ENCODE data around the gene TMEM154.

TMEM154 gene

DNA sequence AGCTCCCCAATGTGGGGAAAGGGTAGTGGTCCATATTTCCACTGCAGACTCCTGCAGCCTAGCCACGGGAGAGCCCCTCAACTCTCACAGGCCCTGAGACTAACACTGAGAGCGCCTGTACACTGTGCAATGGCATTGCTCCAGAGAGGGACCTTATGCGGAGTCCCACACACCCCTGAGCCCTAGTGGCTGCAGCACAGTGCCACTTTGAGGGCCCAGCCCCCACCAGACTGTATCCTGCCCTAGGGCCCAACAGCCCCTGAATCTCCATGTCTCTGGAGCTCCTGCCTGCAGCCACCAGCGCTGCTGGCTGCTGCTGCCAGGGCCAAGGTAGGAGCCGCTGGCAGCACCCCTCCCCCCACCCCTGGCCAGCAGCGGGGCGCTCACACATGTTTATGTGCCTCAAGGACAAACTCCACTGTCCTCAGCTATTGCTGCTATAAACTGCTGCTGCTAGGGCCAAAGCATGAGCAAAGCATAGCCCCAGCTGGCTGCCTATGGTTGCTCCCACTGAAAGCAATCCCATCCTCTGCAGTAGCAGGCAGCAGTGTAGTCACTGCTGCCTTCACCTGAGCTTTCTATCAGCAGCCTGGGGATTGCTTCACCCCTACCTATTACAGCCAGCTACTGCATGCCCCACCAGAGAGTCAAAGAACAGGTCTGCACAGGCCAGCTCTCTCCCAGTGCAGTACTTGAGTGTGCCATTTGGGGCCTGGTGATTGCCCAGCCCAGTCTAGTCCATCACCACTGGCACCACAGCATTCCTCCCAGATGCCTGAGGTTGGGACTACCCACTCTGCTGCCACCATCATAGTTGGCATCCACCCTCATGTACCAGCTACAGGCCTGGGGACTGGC lies 24.3 kb downstream of the TMEM154 start:
- no peak overlapping the region for H3K9ac ChIP-seq (ENCODE audit: low read depth in 1 of 2, low read length in 2 of 2)
- peak overlapping the region; percentile 33 to 41 for H3K27ac ChIP-seq (ENCODE audit: low read depth in 2 of 2, low read length in 2 of 2)
- H3K36me3 ChIP-seq (ENCODE audit: control insufficient read depth in 2 of 2, insufficient read depth in 2 of 2, low read length in 2 of 2): no peaks in the 10 kb centered on the region
- peaks cover 3 to 5% of the 10 kb centered on the region in 2 donors for H3K9me3 ChIP-seq (ENCODE audit: control insufficient read depth in 2 of 2, low read length in 2 of 2)
- no peak overlapping the region for H3K4me3 ChIP-seq (ENCODE audit: low read length in 2 of 2)
- H3K27me3 ChIP-seq (ENCODE audit: control insufficient read depth in 2 of 2, insufficient read depth in 2 of 2, low read length in 2 of 2): no peaks in the 10 kb centered on the region
- peaks cover 15 to 16% of the 10 kb centered on the region in 2 donors for H3K4me1 ChIP-seq (ENCODE audit: control insufficient read depth in 2 of 2, insufficient read depth in 2 of 2, low read length in 2 of 2)

DNA sequence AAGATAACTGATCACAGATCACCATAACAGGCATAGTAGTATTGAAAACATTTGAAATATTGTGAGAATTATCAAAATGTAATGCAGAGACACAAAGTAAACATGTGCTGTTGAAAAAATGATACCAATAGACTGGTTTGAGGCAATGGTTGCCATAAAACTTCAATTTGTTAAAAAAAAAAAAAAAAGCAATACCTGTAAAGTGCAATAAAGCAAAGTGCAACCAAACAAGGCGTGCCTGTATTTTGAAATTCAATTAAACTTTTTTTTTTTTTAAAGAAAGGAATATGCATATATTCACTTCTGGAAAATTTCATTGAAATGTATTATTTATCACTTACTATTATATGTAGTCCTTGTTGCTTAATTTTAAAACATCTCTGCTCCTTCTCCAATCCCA lies 27.7 kb downstream of the TMEM154 start:
- no peaks in the 10 kb centered on the region for H3K27me3 ChIP-seq (ENCODE audit: control insufficient read depth in 2 of 2, insufficient read depth in 2 of 2, low read length in 2 of 2)
- no peaks in the 10 kb centered on the region for H3K9me3 ChIP-seq (ENCODE audit: control insufficient read depth in 2 of 2, low read length in 2 of 2)
- H3K9ac ChIP-seq (ENCODE audit: low read depth in 1 of 2, low read length in 2 of 2): no peak overlapping the region
- H3K4me1 ChIP-seq (ENCODE audit: control insufficient read depth in 2 of 2, insufficient read depth in 2 of 2, low read length in 2 of 2): peaks cover 13 to 14% of the 10 kb centered on the region in 2 donors
- no peaks in the 10 kb centered on the region for H3K36me3 ChIP-seq (ENCODE audit: control insufficient read depth in 2 of 2, insufficient read depth in 2 of 2, low read length in 2 of 2)
- H3K27ac ChIP-seq (ENCODE audit: low read depth in 2 of 2, low read length in 2 of 2): no peak overlapping the region
- H3K4me3 ChIP-seq (ENCODE audit: low read length in 2 of 2): no peak overlapping the region

DNA sequence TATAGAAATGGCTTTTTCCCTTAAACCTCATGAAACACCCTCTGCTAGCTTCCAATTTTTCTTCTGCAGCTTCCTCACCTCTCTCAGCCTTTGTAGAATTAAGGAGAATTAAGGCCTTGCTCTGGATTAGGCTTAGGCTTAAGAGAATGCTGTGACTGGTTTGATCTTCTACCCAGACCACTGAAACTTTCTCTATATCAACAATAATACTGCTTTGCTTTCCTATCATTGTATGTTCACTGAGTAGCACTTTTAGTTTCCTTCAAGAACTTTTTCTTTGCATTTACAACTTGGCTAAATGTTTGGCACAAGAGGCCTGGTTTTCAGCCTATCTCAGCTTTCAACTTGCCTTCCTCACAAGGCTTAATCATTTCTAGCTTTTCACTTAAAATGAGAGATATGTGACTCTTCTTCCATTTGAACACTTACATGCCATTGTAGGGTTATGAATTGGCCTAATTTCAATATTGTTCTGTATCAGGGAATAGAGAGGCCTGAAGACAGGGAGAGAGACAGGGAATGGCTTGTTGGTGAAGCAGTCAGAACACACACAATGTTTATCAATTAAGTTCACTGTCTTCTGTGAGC lies 28.2 kb downstream of the TMEM154 start:
- Histone ChIP-seq H3K27ac (ENCODE audit: low read depth in 2 of 2, low read length in 2 of 2) (peak overlapping the region in 1 of 2 donors; percentile 10), H3K36me3 (ENCODE audit: control insufficient read depth in 2 of 2, insufficient read depth in 2 of 2, low read length in 2 of 2) (no peaks in the 10 kb centered on the region), H3K27me3 (ENCODE audit: control insufficient read depth in 2 of 2, insufficient read depth in 2 of 2, low read length in 2 of 2) (no peaks in the 10 kb centered on the region), H3K4me1 (ENCODE audit: control insufficient read depth in 2 of 2, insufficient read depth in 2 of 2, low read length in 2 of 2) (peaks cover 13 to 14% of the 10 kb centered on the region in 2 donors), H3K4me3 (ENCODE audit: low read length in 2 of 2) (no peak overlapping the region), H3K9me3 (ENCODE audit: control insufficient read depth in 2 of 2, low read length in 2 of 2) (no peaks in the 10 kb centered on the region), H3K9ac (ENCODE audit: low read depth in 1 of 2, low read length in 2 of 2) (no peak overlapping the region)

DNA sequence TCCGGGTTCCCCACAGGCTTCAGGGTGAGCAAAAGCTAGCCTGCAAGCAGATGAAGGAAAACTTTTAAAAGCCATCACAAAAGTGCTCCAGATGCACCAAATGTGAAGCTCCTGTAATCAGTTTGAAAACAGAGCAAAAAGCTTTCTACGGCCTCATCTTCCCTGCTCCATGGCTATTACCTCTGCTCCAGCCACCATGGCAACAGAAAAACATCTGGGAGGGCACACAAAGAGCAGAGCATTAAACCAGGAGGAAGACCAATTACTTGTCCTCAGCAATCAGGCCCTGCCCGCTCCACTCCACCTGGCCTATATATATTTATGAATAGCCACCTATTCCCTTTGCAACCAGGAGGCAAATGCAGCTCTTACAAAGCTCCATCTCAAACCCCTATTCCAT lies 33.6 kb downstream of the TMEM154 start:
- H3K27ac ChIP-seq (ENCODE audit: low read depth in 2 of 2, low read length in 2 of 2): no peak overlapping the region
- H3K36me3 ChIP-seq (ENCODE audit: control insufficient read depth in 2 of 2, insufficient read depth in 2 of 2, low read length in 2 of 2): no peaks in the 10 kb centered on the region
- no peak overlapping the region for H3K9ac ChIP-seq (ENCODE audit: low read depth in 1 of 2, low read length in 2 of 2)
- H3K4me1 ChIP-seq (ENCODE audit: control insufficient read depth in 2 of 2, insufficient read depth in 2 of 2, low read length in 2 of 2): peaks cover 8 to 13% of the 10 kb centered on the region in 2 donors
- no peak overlapping the region for H3K4me3 ChIP-seq (ENCODE audit: low read length in 2 of 2)
- H3K9me3 ChIP-seq (ENCODE audit: control insufficient read depth in 2 of 2, low read length in 2 of 2): no peaks in the 10 kb centered on the region
- H3K27me3 ChIP-seq (ENCODE audit: control insufficient read depth in 2 of 2, insufficient read depth in 2 of 2, low read length in 2 of 2): no peaks in the 10 kb centered on the region

DNA sequence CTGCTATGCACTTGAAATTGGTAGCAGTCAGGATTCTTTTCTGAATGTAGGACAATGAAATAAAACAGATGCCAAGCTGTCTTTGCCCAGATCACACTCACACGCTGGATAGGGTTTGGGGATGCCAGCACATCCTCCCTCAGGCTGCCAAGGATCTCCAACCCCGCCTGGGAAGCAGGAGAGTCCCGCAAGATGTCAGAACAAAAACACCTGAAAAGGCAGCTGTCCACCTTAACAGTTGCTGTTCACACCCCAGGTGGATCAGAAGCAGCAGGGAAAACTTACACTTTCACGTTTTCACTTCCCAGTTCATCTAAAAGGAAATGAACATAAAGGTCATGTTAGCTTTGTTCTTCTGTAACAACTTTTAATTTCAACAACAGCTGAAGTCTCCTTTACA lies 35.7 kb downstream of the TMEM154 start:
- Histone ChIP-seq H3K27ac (ENCODE audit: low read depth in 2 of 2, low read length in 2 of 2) (no peak overlapping the region), H3K36me3 (ENCODE audit: control insufficient read depth in 2 of 2, insufficient read depth in 2 of 2, low read length in 2 of 2) (no peaks in the 10 kb centered on the region), H3K4me3 (ENCODE audit: low read length in 2 of 2) (no peak overlapping the region), H3K4me1 (ENCODE audit: control insufficient read depth in 2 of 2, insufficient read depth in 2 of 2, low read length in 2 of 2) (peaks cover 10 to 23% of the 10 kb centered on the region in 2 donors), H3K9ac (ENCODE audit: low read depth in 1 of 2, low read length in 2 of 2) (no peak overlapping the region), H3K27me3 (ENCODE audit: control insufficient read depth in 2 of 2, insufficient read depth in 2 of 2, low read length in 2 of 2) (no peaks in the 10 kb centered on the region), H3K9me3 (ENCODE audit: control insufficient read depth in 2 of 2, low read length in 2 of 2) (no peaks in the 10 kb centered on the region)

DNA sequence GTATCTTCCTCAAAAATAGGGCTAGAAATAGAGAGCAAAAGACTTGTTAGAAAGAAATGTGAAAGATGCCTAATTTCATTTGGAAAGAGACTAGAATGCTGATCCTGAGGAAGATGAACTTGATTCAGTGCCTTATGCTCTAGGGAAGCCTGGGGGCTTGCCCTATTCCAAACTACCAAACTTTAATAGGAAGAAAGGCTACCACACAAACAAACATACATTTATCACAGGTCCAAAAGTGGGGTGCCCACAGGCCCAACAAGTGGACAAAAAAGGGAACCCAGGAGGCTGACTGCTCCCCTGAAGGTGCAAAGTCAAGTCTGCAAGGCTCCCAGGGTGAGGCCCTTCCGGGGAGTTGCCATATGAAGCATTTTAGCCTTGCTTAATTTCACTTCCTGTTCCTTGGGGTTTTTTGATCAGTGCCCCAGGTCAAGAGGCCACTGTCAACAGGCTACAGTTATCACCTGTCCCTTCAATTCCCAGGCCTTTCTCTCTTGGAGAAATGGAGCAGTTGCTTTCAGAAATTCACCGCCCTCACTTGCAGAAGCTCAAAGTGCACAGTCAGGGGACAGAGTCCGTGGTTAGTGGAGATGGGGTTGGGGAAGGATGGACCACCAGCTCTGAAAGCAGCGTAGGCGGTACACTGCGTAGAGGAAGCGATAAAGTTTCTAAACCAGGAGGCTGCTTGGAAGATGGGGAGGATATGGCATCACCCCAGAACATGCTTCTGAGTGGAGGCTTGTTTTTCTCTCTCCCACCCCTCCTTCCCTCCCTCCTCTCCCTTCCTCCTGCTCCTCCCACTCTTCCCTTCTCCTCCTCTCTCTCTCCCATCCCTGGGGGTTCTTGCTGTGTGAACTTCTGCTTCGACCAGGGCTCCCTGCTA lies 36.4 kb downstream of the TMEM154 start:
- Histone ChIP-seq H3K27ac (ENCODE audit: low read depth in 2 of 2, low read length in 2 of 2) (peak overlapping the region in 1 of 2 donors; percentile 24), H3K4me3 (ENCODE audit: low read length in 2 of 2) (no peak overlapping the region), H3K4me1 (ENCODE audit: control insufficient read depth in 2 of 2, insufficient read depth in 2 of 2, low read length in 2 of 2) (peaks cover 10 to 23% of the 10 kb centered on the region in 2 donors), H3K36me3 (ENCODE audit: control insufficient read depth in 2 of 2, insufficient read depth in 2 of 2, low read length in 2 of 2) (no peaks in the 10 kb centered on the region), H3K27me3 (ENCODE audit: control insufficient read depth in 2 of 2, insufficient read depth in 2 of 2, low read length in 2 of 2) (no peaks in the 10 kb centered on the region), H3K9ac (ENCODE audit: low read depth in 1 of 2, low read length in 2 of 2) (no peak overlapping the region), H3K9me3 (ENCODE audit: control insufficient read depth in 2 of 2, low read length in 2 of 2) (no peaks in the 10 kb centered on the region)

DNA sequence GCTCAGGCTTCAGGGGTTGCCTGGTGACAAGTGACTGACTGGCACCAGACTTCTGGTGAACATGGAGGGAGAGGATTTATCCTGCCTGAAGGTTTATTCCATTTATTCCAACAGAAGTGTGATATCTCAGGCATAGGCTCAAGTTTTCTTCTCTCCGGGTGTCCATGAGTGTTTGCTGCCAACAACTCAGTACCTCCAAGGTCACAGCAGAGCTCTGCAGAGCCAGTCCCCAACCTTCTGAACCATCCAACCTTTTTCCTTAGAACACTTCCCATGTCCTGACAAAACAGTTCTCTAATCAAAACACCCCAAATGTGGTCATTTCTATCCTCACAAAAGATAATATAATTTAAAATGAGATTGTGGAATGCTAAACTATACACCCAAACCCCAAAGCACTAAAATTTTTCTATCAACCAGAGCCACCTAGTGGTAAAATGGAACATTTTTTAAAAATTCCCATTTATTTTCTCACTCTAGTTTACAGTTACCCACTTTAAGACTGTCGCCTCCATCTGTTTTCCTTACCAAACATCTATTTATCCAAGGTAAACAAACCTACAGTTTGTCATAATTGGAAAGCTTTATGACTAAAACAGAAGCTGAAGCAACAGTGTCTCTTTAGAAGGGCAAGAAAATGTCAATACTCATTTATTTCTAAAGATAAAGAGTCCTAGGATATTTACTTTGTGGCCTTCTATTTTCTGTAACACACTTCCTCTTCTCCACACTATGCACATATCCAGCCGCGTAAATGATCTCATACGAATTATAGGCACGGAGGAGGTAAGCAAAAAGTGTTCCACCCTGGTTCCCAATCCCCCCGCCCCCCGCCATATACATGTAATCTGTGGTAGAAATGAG lies 39.5 kb downstream of the TMEM154 start:
- Histone ChIP-seq H3K9me3 (ENCODE audit: control insufficient read depth in 2 of 2, low read length in 2 of 2) (no peaks in the 10 kb centered on the region), H3K36me3 (ENCODE audit: control insufficient read depth in 2 of 2, insufficient read depth in 2 of 2, low read length in 2 of 2) (no peaks in the 10 kb centered on the region), H3K4me1 (ENCODE audit: control insufficient read depth in 2 of 2, insufficient read depth in 2 of 2, low read length in 2 of 2) (peaks cover 10 to 23% of the 10 kb centered on the region in 2 donors), H3K9ac (ENCODE audit: low read depth in 1 of 2, low read length in 2 of 2) (no peak overlapping the region), H3K27me3 (ENCODE audit: control insufficient read depth in 2 of 2, insufficient read depth in 2 of 2, low read length in 2 of 2) (no peaks in the 10 kb centered on the region), H3K27ac (ENCODE audit: low read depth in 2 of 2, low read length in 2 of 2) (no peak overlapping the region), H3K4me3 (ENCODE audit: low read length in 2 of 2) (no peak overlapping the region)

DNA sequence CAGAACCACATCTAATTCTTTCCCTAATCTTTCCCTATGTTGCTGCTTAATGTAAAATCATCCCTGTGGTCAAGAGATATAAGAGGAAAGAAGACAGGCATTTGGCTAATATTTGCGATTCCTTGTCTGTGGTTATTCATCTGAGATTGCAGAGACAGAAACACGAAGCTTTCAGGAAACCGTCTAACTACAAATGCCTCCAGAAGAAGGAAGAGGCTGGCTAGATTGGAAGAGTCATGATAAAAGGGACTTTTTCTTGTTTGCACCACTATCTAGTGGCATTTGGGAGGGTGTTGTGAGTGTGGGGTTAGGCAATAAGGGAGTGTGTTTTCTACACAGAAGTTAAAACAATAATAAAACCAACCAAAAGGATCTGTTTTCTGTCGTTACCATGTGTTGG lies 43.9 kb downstream of the TMEM154 start:
- Histone ChIP-seq H3K36me3 (ENCODE audit: control insufficient read depth in 2 of 2, insufficient read depth in 2 of 2, low read length in 2 of 2) (no peaks in the 10 kb centered on the region), H3K9me3 (ENCODE audit: control insufficient read depth in 2 of 2, low read length in 2 of 2) (no peaks in the 10 kb centered on the region), H3K4me1 (ENCODE audit: control insufficient read depth in 2 of 2, insufficient read depth in 2 of 2, low read length in 2 of 2) (peaks cover 7 to 10% of the 10 kb centered on the region in 2 donors), H3K27me3 (ENCODE audit: control insufficient read depth in 2 of 2, insufficient read depth in 2 of 2, low read length in 2 of 2) (no peaks in the 10 kb centered on the region), H3K4me3 (ENCODE audit: low read length in 2 of 2) (no peak overlapping the region), H3K27ac (ENCODE audit: low read depth in 2 of 2, low read length in 2 of 2) (no peak overlapping the region), H3K9ac (ENCODE audit: low read depth in 1 of 2, low read length in 2 of 2) (no peak overlapping the region)

DNA sequence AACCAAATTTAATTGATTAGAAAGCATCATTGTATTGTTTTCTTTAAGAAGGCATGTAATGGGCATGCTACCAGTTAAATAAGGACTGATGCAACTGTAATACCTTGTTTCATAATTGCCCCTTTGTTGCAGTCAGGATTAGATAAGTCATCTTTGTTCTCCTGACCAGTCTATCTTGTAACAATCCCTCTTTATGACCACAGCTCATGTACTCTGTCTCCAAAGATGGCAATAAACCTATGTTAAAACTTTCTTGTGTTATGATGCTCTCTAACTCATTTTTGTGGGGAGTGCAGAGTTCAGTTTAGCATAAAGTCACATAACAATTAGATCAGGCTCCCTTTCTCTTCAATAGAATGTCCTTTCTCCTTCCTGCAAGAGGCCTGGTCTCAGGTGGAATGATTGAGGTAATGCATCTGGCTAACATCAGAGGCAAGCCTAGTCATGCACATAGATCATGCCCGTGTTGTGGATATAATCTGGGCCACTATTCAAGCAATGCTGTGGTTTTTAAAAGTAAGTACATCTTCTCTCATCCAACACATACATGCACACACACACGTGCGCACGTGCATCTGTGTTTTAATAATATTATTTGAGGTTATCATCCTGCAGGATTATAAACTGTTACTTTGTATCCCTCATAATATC lies 45.6 kb downstream of the TMEM154 start:
- Histone ChIP-seq H3K9me3 (ENCODE audit: control insufficient read depth in 2 of 2, low read length in 2 of 2) (no peaks in the 10 kb centered on the region), H3K9ac (ENCODE audit: low read depth in 1 of 2, low read length in 2 of 2) (no peak overlapping the region), H3K4me3 (ENCODE audit: low read length in 2 of 2) (no peak overlapping the region), H3K27me3 (ENCODE audit: control insufficient read depth in 2 of 2, insufficient read depth in 2 of 2, low read length in 2 of 2) (no peaks in the 10 kb centered on the region), H3K27ac (ENCODE audit: low read depth in 2 of 2, low read length in 2 of 2) (no peak overlapping the region), H3K36me3 (ENCODE audit: control insufficient read depth in 2 of 2, insufficient read depth in 2 of 2, low read length in 2 of 2) (no peaks in the 10 kb centered on the region), H3K4me1 (ENCODE audit: control insufficient read depth in 2 of 2, insufficient read depth in 2 of 2, low read length in 2 of 2) (peaks cover 0 to 3% of the 10 kb centered on the region in 2 donors)
